GM20431 (cell line): ENCODE results near the gene KRTAP4-9.
"Not testable (repeated sequence)": the region's sequence is repeated elsewhere in the genome, so short reads cannot be mapped to it uniquely, and the experiment has no call there.

Experiments
- in situ Hi-C: fragments of 300-500 bp; cut with MseI, MboI; formaldehyde crosslinking; loops from one replicate; pipeline ENCODE4 v1.15.0; 2020; ENCODE audit warnings: low sequenced_read_pairs; ENCODE audit not compliant: unreplicated experiment

The KRTAP4-9 gene

GRCh38 chr17:41123991-41124371 is 18.8 kb downstream of the KRTAP4-9 start, which contains the start of gene KRTAP4-12:
TSS of gene KRTAP4-12 (minus strand) at chr17:41124182. CDS start at chr17:41124122, 60 bp downstream.
- in situ Hi-C loops = not testable (repeated sequence)

- in situ Hi-C loops = no loop called here
These were observed 19.9 kb downstream of the KRTAP4-9 start for GRCh38 chr17:41125064-41125463.

GRCh38 chr17:41126412-41126811 is 21.2 kb downstream of the KRTAP4-9 start:
- in situ Hi-C loops = no loop called here

GRCh38 chr17:41127371-41127770 is 22.2 kb downstream of the KRTAP4-9 start:
- in situ Hi-C loops = no loop called here

- in situ Hi-C loops = no loop called here
These were observed 26.8 kb downstream of the KRTAP4-9 start for GRCh38 chr17:41131979-41132378.

GRCh38 chr17:41133880-41134735 is 28.9 kb downstream of the KRTAP4-9 start:
- in situ Hi-C loops = no loop called here

- in situ Hi-C loops = not testable (repeated sequence)
These were observed 34.7 kb downstream of the KRTAP4-9 start for GRCh38 chr17:41139865-41140264.

- in situ Hi-C loops = no loop called here
These were observed 35.4 kb downstream of the KRTAP4-9 start, which contains the start of gene KRTAP4-6 for GRCh38 chr17:41140360-41141131. TSS of gene KRTAP4-6 (minus strand) at chr17:41140544. CDS start at chr17:41140487, 57 bp downstream.

GRCh38 chr17:41141361-41141760 is 36.2 kb downstream of the KRTAP4-9 start:
- in situ Hi-C loops = no loop called here

GRCh38 chr17:41144846-41145245 is 39.7 kb downstream of the KRTAP4-9 start:
- in situ Hi-C loops = no loop called here

- in situ Hi-C loops = no loop called here
These were observed 40.1 kb downstream of the KRTAP4-9 start for GRCh38 chr17:41145261-41145660.

- in situ Hi-C loops = no loop called here
These were observed 42.5 kb downstream of the KRTAP4-9 start for GRCh38 chr17:41147531-41148204.

- in situ Hi-C loops = not testable (repeated sequence)
These were observed 43.9 kb downstream of the KRTAP4-9 start for GRCh38 chr17:41148971-41149651.

- in situ Hi-C loops = no loop called here
These were observed 44.4 kb downstream of the KRTAP4-9 start, which contains the start of gene KRTAP4-5 for GRCh38 chr17:41149652-41149985. TSS of gene KRTAP4-5 (minus strand) at chr17:41149825. CDS start at chr17:41149767, 58 bp downstream.

GRCh38 chr17:41150026-41150425 is 44.8 kb downstream of the KRTAP4-9 start:
- in situ Hi-C loops = no loop called here

- in situ Hi-C loops = no loop called here
These were observed 46.3 kb downstream of the KRTAP4-9 start for GRCh38 chr17:41151525-41151924.

- in situ Hi-C loops = no loop called here
These were observed 48.7 kb downstream of the KRTAP4-9 start for GRCh38 chr17:41153856-41154255.
